H1 (cell line): ENCODE measurements around the gene TMEM178B. TPM values are rescaled to one million over a fixed set of nuclear protein-coding genes. Genes with fewer than 3 reads are reported as not detected.

Experiments used
- CTCF ChIA-PET: fragments of 300-600 bp; sonication (Branson Sonifier 250); formaldehyde crosslinking; loops from one replicate; lab custom pipeline; 2021; ENCODE audit not compliant: partially characterized antibody; lab: Charles Lee
- POLR2A ChIA-PET: fragments of 300-600 bp; sonication (Branson Sonifier 250); formaldehyde crosslinking; loops from one replicate; lab custom pipeline; 2021; ENCODE audit warnings: inconsistent platforms; ENCODE audit not compliant: partially characterized antibody; lab: Charles Lee
- DNase-seq, 2 experiments: peaks; one replicate each; pipeline versions ENCODE4 v3.0.0 to v3.0.0-alpha.2; 2010 to 2022; ENCODE audit warnings: low spot score in 2 of 2, low read depth in 1 of 2, mixed read lengths in 1 of 2
- FAIRE-seq: peaks from 2 replicates; lab custom pipeline; 2011; peaks lifted over from hg19 to GRCh38; lab: Jason Lieb, UNC
- H2AFZ ChIP-seq: 2 replicates; pipeline ENCODE4 v1.8.1; 2012; ENCODE audit warnings: low read length, inconsistent platforms
- H2AK5ac ChIP-seq: 2 replicates; pipeline ENCODE4 v1.6.1; 2013; ENCODE audit warnings: low read depth, low read length
- H2BK120ac ChIP-seq: replicated peaks from 2 replicates; pipeline ENCODE3; 2013; ENCODE audit warnings: low read depth, low read length, inconsistent platforms
- H2BK12ac ChIP-seq: 2 replicates; pipeline ENCODE4 v1.6.1; 2013; ENCODE audit warnings: low read depth, low read length
- H2BK15ac ChIP-seq: 2 replicates; pipeline ENCODE4 v1.6.1; 2013; ENCODE audit warnings: low read length
- H2BK20ac ChIP-seq: 2 replicates; pipeline ENCODE4 v1.6.1; 2013; ENCODE audit warnings: low read length
- H2BK5ac ChIP-seq: 2 replicates; pipeline ENCODE4 v1.6.1; 2013; ENCODE audit warnings: low read depth, low read length
- H3K14ac ChIP-seq: 2 replicates; pipeline ENCODE4 v1.6.1; 2013; ENCODE audit warnings: inconsistent platforms; ENCODE audit not compliant: insufficient read length
- H3K18ac ChIP-seq: 2 replicates; pipeline ENCODE4 v1.6.1; 2013; ENCODE audit warnings: low read length; ENCODE audit errors: extremely low read depth
- H3K23ac ChIP-seq: 2 replicates; pipeline ENCODE4 v1.6.1; 2013; ENCODE audit warnings: inconsistent platforms; ENCODE audit not compliant: insufficient read length
- H3K23me2 ChIP-seq: 2 replicates; pipeline ENCODE4 v1.6.1; 2013; ENCODE audit warnings: low read depth, low read length
- H3K27ac ChIP-seq: 2 replicates; pipeline ENCODE4 v1.6.1; 2011; ENCODE audit warnings: low read depth, low read length, inconsistent platforms
- H3K27me3 ChIP-seq, 4 experiments: replicated peaks in 1 of 4; 1 replicate in 1 of 4; 2 replicates in 3 of 4; pipeline versions ENCODE4 v1.6.1 to v1.8.1; 2011 to 2013; ENCODE audit warnings: low read length in 3 of 4, mild to moderate bottlenecking in 3 of 4, inconsistent platforms in 2 of 4, mixed read lengths in 2 of 4, moderate library complexity in 1 of 4; ENCODE audit not compliant: control insufficient read depth in 3 of 4, insufficient read depth in 3 of 4; ENCODE audit errors: extremely low read depth in 1 of 4
- H3K36me3 ChIP-seq, 4 experiments: 2 replicates each; pipeline versions ENCODE4 v1.6.1 to v1.8.1; 2011 to 2013; ENCODE audit warnings: mild to moderate bottlenecking in 4 of 4, low read length in 3 of 4, moderate library complexity in 2 of 4, control low read depth in 1 of 4, inconsistent platforms in 1 of 4; ENCODE audit not compliant: insufficient read depth in 4 of 4, control insufficient read depth in 2 of 4
- H3K4ac ChIP-seq: replicated peaks from 2 replicates; pipeline ENCODE3; 2013; ENCODE audit warnings: low read length, low read depth, mixed read lengths, inconsistent platforms; ENCODE audit not compliant: insufficient read length
- H3K4me1 ChIP-seq, 4 experiments: replicated peaks in 1 of 4; 1 replicate in 1 of 4; 2 replicates in 3 of 4; pipeline versions ENCODE4 v1.6.1 to v1.8.1; 2011 to 2013; ENCODE audit warnings: low read length in 3 of 4, inconsistent platforms in 2 of 4, mixed read lengths in 1 of 4; ENCODE audit not compliant: insufficient read depth in 4 of 4, control insufficient read depth in 3 of 4
- H3K4me2 ChIP-seq, 2 experiments: 2 replicates each; pipeline versions ENCODE4 v1.6.1 to v1.8.1; 2011 to 2013; ENCODE audit warnings: low read depth in 2 of 2, low read length in 2 of 2, control low read depth in 1 of 2, inconsistent platforms in 1 of 2, mild to moderate bottlenecking in 1 of 2; ENCODE audit not compliant: insufficient read depth in 1 of 2
- H3K4me3 ChIP-seq, 4 experiments: fragments of 200-600, 300-600 bp in 1 of 4; sonication (generic), shearing (Covaris generic), sonication (Bioruptor Twin) in 1 of 4; 2 replicates each; pipeline versions ENCODE4 v1.5.1 to v1.8.1; 2011 to 2016; ENCODE audit warnings: low read length in 4 of 4, low read depth in 3 of 4, control low read depth in 2 of 4, inconsistent platforms in 2 of 4, mild to moderate bottlenecking in 2 of 4, mixed read lengths in 1 of 4, moderate library complexity in 1 of 4; ENCODE audit not compliant: insufficient read depth in 2 of 4; ENCODE audit errors: extremely low read depth in 1 of 4
- H3K56ac ChIP-seq: replicated peaks from 2 replicates; pipeline ENCODE3; 2013; ENCODE audit warnings: low read depth, mild to moderate bottlenecking, mixed read lengths, low read length, inconsistent platforms; ENCODE audit not compliant: insufficient read length
- H3K79me1 ChIP-seq: 2 replicates; pipeline ENCODE4 v1.6.1; 2013; ENCODE audit warnings: low read depth, low read length, control low read depth
- H3K79me2 ChIP-seq, 2 experiments: 2 replicates each; pipeline versions ENCODE4 v1.6.1 to v1.8.1; 2012 to 2013; ENCODE audit warnings: low read length in 2 of 2, mild to moderate bottlenecking in 2 of 2, inconsistent platforms in 1 of 2; ENCODE audit not compliant: insufficient read depth in 2 of 2, control insufficient read depth in 1 of 2
- H3K9ac ChIP-seq, 4 experiments: replicated peaks in 1 of 4; 1 replicate in 1 of 4; 2 replicates in 3 of 4; pipeline versions ENCODE4 v1.6.1 to v1.8.1; 2011 to 2013; ENCODE audit warnings: low read depth in 3 of 4, low read length in 3 of 4, control low read depth in 2 of 4, mild to moderate bottlenecking in 2 of 4, moderate library complexity in 2 of 4, inconsistent platforms in 1 of 4; ENCODE audit errors: extremely low read depth in 1 of 4
- H3K9me3 ChIP-seq, 2 experiments: 2 replicates each; pipeline versions ENCODE4 v1.6.1 to v1.8.1; 2012 to 2013; ENCODE audit warnings: mild to moderate bottlenecking in 2 of 2, moderate library complexity in 2 of 2, control low read depth in 1 of 2, inconsistent platforms in 1 of 2, low read depth in 1 of 2, low read length in 1 of 2, mixed read lengths in 1 of 2; ENCODE audit not compliant: insufficient read depth in 2 of 2
- H4K20me1 ChIP-seq, 2 experiments: replicated peaks in 1 of 2; 2 replicates each; pipeline versions ENCODE3 to v1.8.1; 2011 to 2013; ENCODE audit warnings: inconsistent platforms in 2 of 2, low read length in 2 of 2, mild to moderate bottlenecking in 1 of 2; ENCODE audit not compliant: insufficient read depth in 2 of 2, control insufficient read depth in 1 of 2
- H4K5ac ChIP-seq: 2 replicates; pipeline ENCODE4 v1.6.1; 2013; ENCODE audit warnings: low read length, low read depth, mixed read lengths, inconsistent platforms; ENCODE audit not compliant: insufficient read length
- H4K8ac ChIP-seq: 2 replicates; pipeline ENCODE4 v1.8.0; 2013; ENCODE audit warnings: mild to moderate bottlenecking, moderate library complexity, low read length, inconsistent platforms; ENCODE audit not compliant: insufficient read depth; ENCODE audit errors: extremely low read depth
- H4K91ac ChIP-seq: replicated peaks from 2 replicates; pipeline ENCODE3; 2013; ENCODE audit warnings: low read length, mixed read lengths, inconsistent platforms; ENCODE audit not compliant: insufficient read length
- CEBPB ChIP-seq: IDR thresholded peaks from 2 replicates; pipeline ENCODE4 v1.6.1; 2012; ENCODE audit warnings: low read depth, low read length
- SRF ChIP-seq: IDR thresholded peaks from 2 replicates; pipeline ENCODE4 v1.6.1; 2011; ENCODE audit warnings: mild to moderate bottlenecking, low read depth, low read length, moderate library complexity
- WGBS, 2 experiments: shearing (Covaris generic) in 1 of 2; methylation state at CpG; one replicate each; pipeline versions ENCODE4 v1.1.6 to v1.1.7; 2013 to 2015; ENCODE audit warnings: low lambda C conversion rate in 2 of 2, mixed read lengths in 2 of 2, inconsistent platforms in 1 of 2, low coverage in 1 of 2, missing lambda C conversion rate in 1 of 2; ENCODE audit not compliant: insufficient replicate concordance in 2 of 2, insufficient coverage in 1 of 2, insufficient read length in 1 of 2; ENCODE audit errors: extremely low coverage in 1 of 2, missing lambda C conversion rate in 1 of 2; 5-methylcytosine and 5-hydroxymethylcytosine counted together
- polyA plus RNA-seq, 7 experiments: library from polyadenylated mRNA; depleted of rRNA in 3 of 7; stranded (reverse) in 5 of 7; unstranded in 2 of 7; fragments of >200 nt in 5 of 7; fragments of 200-250 nt in 2 of 7; gene quantifications; 1 replicate in 5 of 7; 2 replicates in 1 of 7; 4 replicates in 1 of 7; pipeline versions ENCODE4 v1.2.1 to v1.2.3, GENCODE V29; 2011 to 2013; ENCODE audit warnings: missing spikeins in 2 of 7, mixed read lengths in 2 of 7
- total RNA-seq: library from RNA; stranded (reverse); fragmentation: NEBNext Ultra II Directional; extraction: Animal tissue kit (Norgen Biotek cat#: 25700); gene quantifications from 2 replicates; pipeline ENCODE4 v1.2.1, GENCODE V29; 2021

Gene TMEM178B
- total and polyA plus RNA-seq, 2 of the 8 experiments (the other 6 are each of a cell fraction or from before 2014, with no cell fraction given) = 5.3 to 18.1 TPM

DNA sequence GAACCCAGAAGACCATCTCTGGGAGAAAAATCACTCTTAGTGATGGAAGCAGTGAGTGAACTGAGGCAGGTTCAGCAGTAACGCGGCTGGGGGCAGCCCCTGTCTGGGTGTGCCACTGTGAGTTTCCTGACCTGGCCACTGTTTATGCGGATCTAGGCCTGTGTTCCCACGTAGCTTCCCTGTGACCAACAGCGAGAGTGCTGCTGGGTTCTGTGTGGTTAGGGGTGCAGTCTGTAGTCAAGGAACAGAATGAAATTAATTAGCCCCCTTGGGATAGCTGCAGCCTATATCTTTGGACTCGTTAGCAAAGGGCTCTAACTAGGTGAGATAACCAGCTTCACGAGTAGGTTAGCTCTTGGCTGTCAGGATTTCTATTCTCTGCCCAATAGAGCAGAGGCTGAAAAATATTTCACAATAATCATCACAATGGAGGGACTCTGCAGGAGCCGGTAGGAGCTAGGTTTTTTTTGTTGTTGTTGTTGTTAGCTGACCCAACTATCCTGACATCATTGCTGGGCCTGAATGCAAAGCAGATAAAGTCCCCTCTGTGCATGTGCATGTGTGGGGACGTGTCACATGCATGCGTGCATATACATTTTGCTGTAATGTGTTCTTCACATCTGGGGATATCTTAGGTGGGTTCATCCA, 164.9 kb downstream of the TMEM178B start:
- WGBS, 2 experiments = 45% methylated on average over 10 of the region's 10 CpGs; no CpG with 5 or more reads in 1 of the 2 experiments
- no peak overlapping the region for H4K8ac ChIP-seq
- H4K5ac ChIP-seq = no peak overlapping the region
- H3K27ac ChIP-seq = no peak overlapping the region
- no peak overlapping the region for H2BK120ac ChIP-seq
- H3K4me1 ChIP-seq = peaks cover 5 to 14% (median 11%) of the 10 kb centered on the region in 4 experiments
- no peak overlapping the region for H2AFZ ChIP-seq
- peaks cover 0 to 5% of the 10 kb centered on the region in 2 experiments; a peak in 1 of 4 replicates for H3K79me2 ChIP-seq
- no peak overlapping the region for H3K18ac ChIP-seq
- H2BK15ac ChIP-seq = no peak overlapping the region
- no peak overlapping the region for H2BK5ac ChIP-seq
- H3K4me2 ChIP-seq = peak overlapping the region; percentile 9 to 53; a peak in 3 of 4 replicates
- H3K4ac ChIP-seq = no peak overlapping the region
- no peak overlapping the region for H3K23ac ChIP-seq
- no peak overlapping the region for H3K56ac ChIP-seq
- H4K91ac ChIP-seq = no peak overlapping the region
- FAIRE-seq = no peak
- H3K79me1 ChIP-seq = no peaks in the 10 kb centered on the region; the same call in 1 of the 2 replicates
- DNase-seq = peak in 1 of 2 experiments; percentile 46
- ChIA-PET CTCF (interaction anchor here (0.6 to 2.0 kb wide), 11 partner anchors 10 to 295 kb away, joined by 3 to 6 read pairs (median 4); partner anchors contain the start of gene MRPS33), POLR2A (interaction anchor here (0.7 to 0.9 kb wide), 2 partner anchors 12 to 25 kb away, joined by 3 read pairs; no protein-coding TSS in a partner anchor)
- H3K9ac ChIP-seq = no peak overlapping the region
- H3K27me3 ChIP-seq = no peaks in the 10 kb centered on the region; a peak in 1 of 7 replicates
- H4K20me1 ChIP-seq = peaks cover 0 to 1% of the 10 kb centered on the region in 2 experiments
- H2BK12ac ChIP-seq = no peak overlapping the region
- H2BK20ac ChIP-seq = no peak overlapping the region
- H3K9me3 ChIP-seq = no peaks in the 10 kb centered on the region
- peak; percentile 71 for TF ChIP-seq CEBPB
- no peak for TF ChIP-seq SRF
- TF ChIP-seq, all 59 proteins: peak for 1
- Histone ChIP-seq H3K23me2 (no peaks in the 10 kb centered on the region), H2AK5ac (no peak overlapping the region), H3K14ac (no peak overlapping the region), H3K4me3 (no peak overlapping the region), H3K36me3 (no peaks in the 10 kb centered on the region)
